Measurements from ENCODE around the gene C9orf152. TPM values are rescaled to one million over a fixed set of nuclear protein-coding genes. Genes with fewer than 3 reads are reported as not detected.

Gene C9orf152
- total and polyA plus RNA-seq, 2 donors from 2014 or later, result 1.8 TPM; not detected in 1

GRCh38 chr9:110214090-110214489, 6.1 kb upstream of the C9orf152 start:
- TF ChIP-seq CTCF (IDR thresholded peaks at IDR 0.05; ENCODE audit: borderline replicate concordance, extremely low read depth, insufficient read depth), result no peak
- Histone ChIP-seq H3K36me3 (ENCODE audit: control insufficient read depth in 2 of 3, insufficient read depth in 3 of 3, low read length in 3 of 3) (no peaks in the 10 kb centered on the region), H3K4me1 (ENCODE audit: control insufficient read depth in 2 of 3, insufficient read depth in 2 of 3, low read depth in 1 of 3, low read length in 3 of 3) (no peaks in the 10 kb centered on the region), H3K4me3 (ENCODE audit: low read length in 3 of 3) (no peak overlapping the region), H3K9me3 (ENCODE audit: control insufficient read depth in 2 of 3, insufficient read depth in 1 of 3, low read length in 3 of 3) (no peaks in the 10 kb centered on the region), H3K27ac (ENCODE audit: low read depth in 2 of 2, low read length in 2 of 2) (no peak overlapping the region), H3K9ac (ENCODE audit: low read length in 3 of 3) (no peak overlapping the region), H3K27me3 (ENCODE audit: control insufficient read depth, insufficient read depth, low read length) (no peaks in the 10 kb centered on the region)
- intact Hi-C loops (cut with DNase I), result no loop called here
- DNase-seq (no peak), FAIRE-seq (no peak)

GRCh38 chr9:110213413-110214044, 5.6 kb upstream of the C9orf152 start:
- no peak overlapping the region for H3K4me3 ChIP-seq (ENCODE audit: low read length in 3 of 3)
- intact Hi-C loops (cut with DNase I), result no loop called here
- H3K9ac ChIP-seq (ENCODE audit: low read length in 3 of 3), result no peak overlapping the region
- DNase-seq (no peak), FAIRE-seq (no peak)
- no peak overlapping the region for H3K27ac ChIP-seq (ENCODE audit: low read depth in 2 of 2, low read length in 2 of 2)
- no peaks in the 10 kb centered on the region for H3K4me1 ChIP-seq (ENCODE audit: control insufficient read depth in 2 of 3, insufficient read depth in 2 of 3, low read depth in 1 of 3, low read length in 3 of 3)
- no peaks in the 10 kb centered on the region for H3K27me3 ChIP-seq (ENCODE audit: control insufficient read depth, insufficient read depth, low read length)
- no peaks in the 10 kb centered on the region for H3K9me3 ChIP-seq (ENCODE audit: control insufficient read depth in 2 of 3, insufficient read depth in 1 of 3, low read length in 3 of 3)
- no peaks in the 10 kb centered on the region for H3K36me3 ChIP-seq (ENCODE audit: control insufficient read depth in 2 of 3, insufficient read depth in 3 of 3, low read length in 3 of 3)
- no peak for TF ChIP-seq CTCF (IDR thresholded peaks at IDR 0.05; ENCODE audit: borderline replicate concordance, extremely low read depth, insufficient read depth)

- H3K9me3 ChIP-seq (ENCODE audit: control insufficient read depth in 2 of 3, insufficient read depth in 1 of 3, low read length in 3 of 3), result no peaks in the 10 kb centered on the region
Measured at GRCh38 chr9:110207071-110207641, 803 bp downstream of the C9orf152 start.

More at GRCh38 chr9:110207071-110207641, 803 bp downstream of the C9orf152 start:
- no peak for FAIRE-seq
- H3K9ac ChIP-seq (ENCODE audit: low read length in 3 of 3), result no peak overlapping the region
- TF ChIP-seq CTCF (IDR thresholded peaks at IDR 0.05; ENCODE audit: borderline replicate concordance, extremely low read depth, insufficient read depth), result no peak
- peak in 4 of 5 donors; percentile 32 to 56 (median 44) for DNase-seq
- no peaks in the 10 kb centered on the region for H3K36me3 ChIP-seq (ENCODE audit: control insufficient read depth in 2 of 3, insufficient read depth in 3 of 3, low read length in 3 of 3)
- no peaks in the 10 kb centered on the region for H3K4me1 ChIP-seq (ENCODE audit: control insufficient read depth in 2 of 3, insufficient read depth in 2 of 3, low read depth in 1 of 3, low read length in 3 of 3)
- no peaks in the 10 kb centered on the region for H3K27me3 ChIP-seq (ENCODE audit: control insufficient read depth, insufficient read depth, low read length)
- intact Hi-C loops (cut with DNase I), result no loop called here
- H3K4me3 ChIP-seq (ENCODE audit: low read length in 3 of 3), result no peak overlapping the region
- no peak overlapping the region for H3K27ac ChIP-seq (ENCODE audit: low read depth in 2 of 2, low read length in 2 of 2)
